ENCODE measurements around the gene GPR158.

Gene GPR158

DNA sequence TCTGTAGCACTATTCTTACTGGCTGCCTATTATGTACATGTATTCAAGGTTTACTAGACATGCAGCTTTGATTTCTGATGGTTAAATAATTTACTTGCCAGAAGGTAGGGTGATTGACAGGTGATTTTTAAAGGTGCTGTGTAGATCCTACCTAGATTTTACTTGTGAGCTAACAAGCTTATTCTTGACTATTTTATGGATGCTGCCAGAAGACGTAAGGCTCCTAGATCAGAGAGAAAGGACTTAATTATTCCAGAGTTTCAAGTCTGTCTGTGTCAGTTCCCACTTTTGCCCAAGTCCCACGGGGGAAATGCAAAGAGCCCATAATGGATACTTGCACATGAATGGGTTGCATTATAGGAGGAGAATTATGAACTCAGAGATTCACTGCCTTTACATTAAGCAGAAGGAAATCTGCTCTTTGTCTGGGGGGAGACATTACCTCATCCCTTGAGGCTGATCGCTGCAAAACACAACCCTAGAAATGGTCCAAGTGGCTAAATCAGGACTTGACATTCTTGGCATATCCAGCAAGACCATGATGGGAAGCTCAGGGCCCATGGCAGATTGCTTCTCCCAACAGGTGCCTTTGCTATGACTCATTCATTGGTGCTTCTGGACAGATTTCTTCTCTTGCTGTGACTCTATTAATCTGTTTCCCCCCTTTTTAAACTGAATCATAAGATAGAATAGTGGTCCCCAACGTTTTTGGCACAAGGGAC is 32.1 kb downstream of the GPR158 start:
- DNase-seq (ENCODE audit: low read depth, low spot score) = no peak

DNA sequence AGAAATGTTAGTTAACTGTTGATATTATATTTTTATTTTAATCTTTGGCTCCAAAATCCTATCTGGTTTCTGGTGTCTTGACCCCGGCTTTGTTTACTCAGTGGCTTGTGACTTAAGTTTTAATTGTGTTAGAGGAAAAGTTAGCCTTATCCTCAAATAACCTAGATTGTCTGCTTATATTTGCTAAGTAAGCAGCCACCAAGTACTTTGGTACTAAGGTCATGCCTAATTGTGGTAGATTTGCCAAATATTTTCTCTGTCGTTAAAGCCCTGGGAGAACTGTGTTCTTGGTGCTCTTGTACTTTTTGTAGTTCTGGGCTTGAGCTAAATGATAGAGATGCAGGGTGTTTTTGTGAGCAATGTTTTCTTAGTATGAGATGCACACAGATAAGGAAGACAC is 34.8 kb downstream of the GPR158 start:
- DNase-seq (ENCODE audit: low read depth, low spot score) = no peak

DNA sequence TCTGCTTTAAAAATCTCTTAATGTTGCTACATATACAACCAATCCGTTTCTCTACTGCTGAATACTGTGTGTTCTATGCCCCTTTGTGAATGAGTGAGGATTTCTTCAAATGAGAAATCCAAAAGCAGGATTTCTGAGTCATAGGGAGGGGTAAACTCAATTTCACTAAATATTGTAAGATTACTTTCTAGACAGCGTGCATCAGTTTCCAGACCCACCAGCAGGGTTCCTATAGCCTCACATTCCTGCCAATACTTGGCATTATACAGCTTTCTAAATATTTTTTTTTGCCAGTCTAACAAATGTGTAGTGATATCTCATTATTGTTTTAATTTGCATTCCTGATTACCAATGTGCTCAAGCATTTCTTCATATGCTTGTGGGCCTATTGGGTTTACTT is 35.5 kb downstream of the GPR158 start:
- DNase-seq (ENCODE audit: low read depth, low spot score) = no peak

GRCh38 chr10:25220156-25220555 is 45.4 kb downstream of the GPR158 start:
- no peak for DNase-seq (ENCODE audit: low read depth, low spot score)

- no peak for DNase-seq (ENCODE audit: low read depth, low spot score)
Observed at GRCh38 chr10:25222085-25222660, 47.4 kb downstream of the GPR158 start.

DNA sequence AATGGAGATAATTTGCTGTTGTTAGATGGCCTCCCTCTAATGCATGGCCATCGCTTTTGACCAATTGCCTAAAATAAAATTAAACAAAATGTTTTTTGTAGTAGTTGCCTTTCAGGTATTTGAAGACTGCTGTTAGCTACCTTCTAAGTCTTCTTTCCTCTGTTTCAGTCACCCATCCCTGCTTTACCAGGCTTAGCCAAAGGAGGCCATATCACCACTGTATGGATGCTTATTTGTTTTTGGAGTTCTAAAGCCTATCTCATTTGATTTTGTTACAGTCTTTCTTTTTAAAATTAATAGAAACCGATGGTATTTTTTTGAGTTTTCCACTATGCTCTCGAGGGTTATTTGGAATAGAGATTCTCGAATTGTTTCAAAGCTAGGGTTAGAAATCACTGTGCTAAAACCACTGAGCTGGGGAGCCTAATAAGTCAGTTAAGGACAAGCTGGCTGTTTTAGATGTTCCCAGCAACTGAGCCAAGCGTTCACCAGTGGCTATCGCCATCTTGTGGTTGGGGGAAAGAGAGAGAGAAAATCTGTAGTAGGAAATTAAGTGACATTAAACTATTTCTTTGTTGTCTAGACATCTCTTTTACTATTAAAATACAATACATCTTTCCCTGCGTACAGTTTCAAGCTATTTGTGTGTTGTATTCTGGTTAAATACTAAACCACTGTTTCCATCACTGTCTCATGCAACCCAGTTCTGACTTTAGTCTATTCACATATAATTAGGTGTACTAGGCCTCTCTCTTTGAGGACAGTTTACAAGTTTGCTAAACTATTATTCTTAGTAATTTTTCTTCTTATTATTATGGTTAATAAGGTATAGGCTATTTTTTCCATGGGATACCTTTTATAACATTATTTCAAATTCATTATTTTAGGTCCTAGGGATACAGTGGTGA is 52.2 kb downstream of the GPR158 start:
- DNase-seq (ENCODE audit: low read depth, low spot score) = no peak

GRCh38 chr10:25231751-25232150 is 57.0 kb downstream of the GPR158 start:
- no peak for DNase-seq (ENCODE audit: low read depth, low spot score)

GRCh38 chr10:25232204-25232603 is 57.4 kb downstream of the GPR158 start:
- no peak for DNase-seq (ENCODE audit: low read depth, low spot score)

- no peak for DNase-seq (ENCODE audit: low read depth, low spot score)
Observed at GRCh38 chr10:25245165-25245564, 70.4 kb downstream of the GPR158 start.

DNA sequence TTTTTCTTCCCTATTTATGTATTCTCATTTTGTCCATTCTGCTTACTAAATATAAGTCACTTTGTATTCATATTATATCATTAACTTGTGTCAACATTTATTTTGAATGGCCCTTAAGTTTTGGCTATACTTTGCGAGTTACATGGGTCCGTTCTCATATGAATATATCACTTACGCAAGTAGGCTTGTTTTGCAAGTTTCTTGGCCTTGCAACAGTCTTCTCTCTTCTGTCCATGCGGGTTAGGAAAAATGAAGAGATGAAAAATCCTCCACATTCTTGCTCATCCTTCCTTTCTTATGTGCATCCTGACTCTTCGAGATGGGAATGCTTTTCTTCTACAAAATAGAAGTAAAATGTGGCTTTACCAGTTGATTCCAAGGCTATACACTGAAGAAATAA is 82.8 kb downstream of the GPR158 start:
- no peak for DNase-seq (ENCODE audit: low read depth, low spot score)

- DNase-seq (ENCODE audit: low read depth, low spot score) = no peak
Observed at GRCh38 chr10:25261110-25261509, 86.3 kb downstream of the GPR158 start.

GRCh38 chr10:25261558-25261957 is 86.8 kb downstream of the GPR158 start:
- no peak for DNase-seq (ENCODE audit: low read depth, low spot score)

GRCh38 chr10:25263931-25264330 is 89.1 kb downstream of the GPR158 start:
- no peak for DNase-seq (ENCODE audit: low read depth, low spot score)

GRCh38 chr10:25278180-25278579 is 103.4 kb downstream of the GPR158 start:
- DNase-seq (ENCODE audit: low read depth, low spot score) = no peak

DNA sequence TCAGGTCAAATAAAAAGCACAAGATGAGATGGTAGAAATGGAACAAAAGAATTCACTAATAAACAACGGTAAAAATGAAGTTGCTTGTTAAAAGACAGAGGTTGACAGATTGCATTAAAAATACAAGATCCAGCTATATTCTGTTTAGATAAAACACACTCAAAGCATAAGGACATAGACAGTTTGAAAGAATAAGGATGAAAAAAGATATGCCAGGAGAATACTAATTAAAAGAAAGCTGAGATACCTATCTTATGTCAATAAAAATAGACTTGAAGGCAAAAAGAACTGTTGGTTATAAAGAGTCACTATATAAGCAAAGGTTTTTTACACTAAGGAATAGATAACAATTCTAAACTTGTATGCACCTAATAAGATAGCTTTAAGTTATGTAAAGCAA is 105.3 kb downstream of the GPR158 start:
- no peak for DNase-seq (ENCODE audit: low read depth, low spot score)

- no peak for DNase-seq (ENCODE audit: low read depth, low spot score)
Observed at GRCh38 chr10:25280573-25280972, 105.8 kb downstream of the GPR158 start.

GRCh38 chr10:25285809-25286208 is 111.0 kb downstream of the GPR158 start:
- no peak for DNase-seq (ENCODE audit: low read depth, low spot score)

DNA sequence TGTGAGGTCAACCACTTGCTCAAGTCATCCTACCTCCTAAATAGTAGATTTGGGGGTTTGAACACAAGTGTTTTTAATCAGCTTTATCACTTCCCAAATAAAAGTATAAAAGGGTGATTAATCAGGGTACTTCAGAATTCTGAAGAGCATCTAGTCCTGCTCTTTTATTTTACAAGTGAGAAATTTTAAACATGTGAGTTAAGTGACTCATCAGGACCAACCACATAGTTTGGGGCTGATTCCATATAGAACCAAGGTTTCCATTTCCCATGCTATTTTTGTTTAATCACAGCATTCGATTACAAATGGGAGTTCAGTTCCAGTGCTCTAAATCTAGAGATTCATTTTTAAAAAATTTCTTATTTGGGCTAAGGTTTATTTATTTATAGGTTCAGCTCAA is 113.4 kb downstream of the GPR158 start:
- no peak for DNase-seq (ENCODE audit: low read depth, low spot score)

- no peak for DNase-seq (ENCODE audit: low read depth, low spot score)
Observed at GRCh38 chr10:25294032-25294926, 119.5 kb downstream of the GPR158 start.

DNA sequence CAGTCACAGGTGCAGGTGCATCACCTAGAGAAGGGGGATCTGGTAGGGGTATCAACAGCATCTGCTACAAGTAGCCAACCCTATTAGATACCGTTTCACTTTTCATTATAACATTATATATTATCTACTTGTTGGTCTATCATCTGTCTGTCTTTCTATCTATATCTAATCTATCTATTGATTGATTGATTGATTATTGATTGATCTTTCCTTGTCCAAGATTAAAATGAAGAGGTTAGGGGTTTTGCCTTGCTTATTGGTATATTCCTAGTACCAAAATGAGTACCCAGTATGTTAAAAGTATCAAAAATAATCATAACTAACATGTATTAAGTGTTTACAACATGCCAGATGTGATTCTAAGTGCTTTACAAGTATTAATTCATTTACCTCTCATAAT is 121.5 kb downstream of the GPR158 start:
- DNase-seq (ENCODE audit: low read depth, low spot score) = no peak

DNA sequence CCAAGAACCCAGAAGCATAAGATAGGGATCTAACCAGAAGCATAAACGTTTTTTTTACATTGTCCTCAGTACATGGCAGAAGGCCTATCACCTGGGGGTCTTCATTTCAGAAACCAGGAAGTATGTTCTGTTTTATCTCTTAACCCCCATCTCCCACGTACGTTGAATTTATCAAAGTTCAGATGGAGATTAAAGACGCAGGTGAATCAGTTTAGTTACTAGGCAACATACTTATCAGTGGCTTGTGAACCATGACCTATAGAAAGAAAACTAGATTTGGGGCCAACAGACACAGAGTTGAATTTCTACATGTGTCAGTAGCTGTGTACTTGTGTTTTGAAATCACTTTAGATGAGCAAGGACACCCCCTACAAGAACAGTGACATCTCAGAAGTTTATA is 122.7 kb downstream of the GPR158 start:
- no peak for DNase-seq (ENCODE audit: low read depth, low spot score)

GRCh38 chr10:25300073-25300472 is 125.3 kb downstream of the GPR158 start:
- DNase-seq (ENCODE audit: low read depth, low spot score) = no peak
